ENCODE data around the gene KCNK1.

The KCNK1 gene

GRCh38 chr1:233657466-233657865, 43.6 kb downstream of the KCNK1 start:
- H3K4me2 ChIP-seq (ENCODE audit: low read length), result no peak overlapping the region
- H3K79me1 ChIP-seq (ENCODE audit: low read length), result no peaks in the 10 kb centered on the region
- H2AK5ac ChIP-seq (ENCODE audit: low read length), result no peak overlapping the region
- H3K36me3 ChIP-seq (ENCODE audit: control insufficient read depth in 1 of 2, insufficient read depth in 2 of 2, low read length in 2 of 2), result peaks cover 0 to 5% of the 10 kb centered on the region in 2 experiments
- no peak overlapping the region for H3K9ac ChIP-seq (ENCODE audit: low read length)
- no peak overlapping the region for H4K8ac ChIP-seq (ENCODE audit: low read depth, low read length)
- no peak overlapping the region for H2BK120ac ChIP-seq (ENCODE audit: insufficient read depth, low read length, poor library complexity)
- no CpG with 5 or more reads among the region's 2 CpGs for WGBS (ENCODE audit: extremely low coverage, insufficient coverage, insufficient read length)
- no peak for DNase-seq
- H3K27me3 ChIP-seq (ENCODE audit: insufficient read depth, low read length), result no peaks in the 10 kb centered on the region
- no peak overlapping the region for H2BK5ac ChIP-seq (ENCODE audit: low read depth, low read length, poor library complexity)
- H3K4me1 ChIP-seq (ENCODE audit: control insufficient read depth in 1 of 2, insufficient read depth in 2 of 2, low read length in 2 of 2), result peaks cover 5 to 21% of the 10 kb centered on the region in 2 experiments
- H3K4me3 ChIP-seq (ENCODE audit: low read depth, low read length), result no peak overlapping the region
- no peak overlapping the region for H2BK12ac ChIP-seq (ENCODE audit: low read length)
- no peak overlapping the region for H3K14ac ChIP-seq (ENCODE audit: low read length)
- no peak overlapping the region for H3K4ac ChIP-seq (ENCODE audit: low read depth, low read length)
- no peak overlapping the region for H4K91ac ChIP-seq (ENCODE audit: low read depth, low read length)
- H3K9me3 ChIP-seq (ENCODE audit: insufficient read depth, low read depth, low read length), result peaks cover 2% of the 10 kb centered on the region
- no peak overlapping the region for H3K18ac ChIP-seq (ENCODE audit: low read length)
- H2AFZ ChIP-seq (ENCODE audit: insufficient read depth, low read length, poor library complexity), result no peak overlapping the region
- H3K23ac ChIP-seq (ENCODE audit: low read length), result no peak overlapping the region
- H3K27ac ChIP-seq (ENCODE audit: low read depth, low read length), result no peak overlapping the region
- H3K79me2 ChIP-seq (ENCODE audit: control insufficient read depth, insufficient read depth, low read length, poor library complexity), result no peaks in the 10 kb centered on the region
- no peak overlapping the region for H4K12ac ChIP-seq (ENCODE audit: low read depth, low read length)

DNA sequence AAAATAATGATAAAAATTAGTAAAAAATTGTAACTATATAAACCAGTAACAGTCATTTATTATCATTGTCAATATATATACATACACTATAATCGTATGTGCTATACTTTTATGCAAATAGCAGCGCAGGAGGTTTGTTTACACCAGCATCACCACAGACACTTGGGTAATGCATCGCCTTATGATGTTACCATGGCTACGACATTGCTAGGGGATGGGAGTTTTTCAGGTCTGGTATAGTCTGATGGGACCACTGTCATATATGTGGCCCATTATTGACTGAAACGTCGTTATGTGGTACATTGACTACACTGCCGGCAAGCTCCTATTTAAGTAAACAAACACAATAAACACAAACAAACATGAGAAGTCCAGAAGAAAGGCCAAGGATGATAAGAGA, 45.6 kb downstream of the KCNK1 start:
- H3K36me3 ChIP-seq (ENCODE audit: control insufficient read depth in 1 of 2, insufficient read depth in 2 of 2, low read length in 2 of 2), result peaks cover 0 to 5% of the 10 kb centered on the region in 2 experiments
- H3K4me3 ChIP-seq (ENCODE audit: low read depth, low read length), result no peak overlapping the region

GRCh38 chr1:233661376-233662159, 47.7 kb downstream of the KCNK1 start:
- no peaks in the 10 kb centered on the region for H3K79me1 ChIP-seq (ENCODE audit: low read length)
- no peak overlapping the region for H2AK5ac ChIP-seq (ENCODE audit: low read length)
- H2BK5ac ChIP-seq (ENCODE audit: low read depth, low read length, poor library complexity), result no peak overlapping the region
- no CpG with 5 or more reads among the region's 11 CpGs for WGBS (ENCODE audit: extremely low coverage, insufficient coverage, insufficient read length)
- H3K27ac ChIP-seq (ENCODE audit: low read depth, low read length), result no peak overlapping the region
- no peak overlapping the region for H2AFZ ChIP-seq (ENCODE audit: insufficient read depth, low read length, poor library complexity)
- no peak overlapping the region for H3K23ac ChIP-seq (ENCODE audit: low read length)
- H3K36me3 ChIP-seq (ENCODE audit: control insufficient read depth in 1 of 2, insufficient read depth in 2 of 2, low read length in 2 of 2), result peaks cover 2 to 7% of the 10 kb centered on the region in 2 experiments
- H4K12ac ChIP-seq (ENCODE audit: low read depth, low read length), result no peak overlapping the region
- H3K4me2 ChIP-seq (ENCODE audit: low read length), result no peak overlapping the region
- H3K79me2 ChIP-seq (ENCODE audit: control insufficient read depth, insufficient read depth, low read length, poor library complexity), result no peaks in the 10 kb centered on the region
- H3K9me3 ChIP-seq (ENCODE audit: insufficient read depth, low read depth, low read length), result peaks cover 2% of the 10 kb centered on the region
- H4K8ac ChIP-seq (ENCODE audit: low read depth, low read length), result no peak overlapping the region
- no peak overlapping the region for H3K4ac ChIP-seq (ENCODE audit: low read depth, low read length)
- no peak for DNase-seq
- no peak overlapping the region for H2BK12ac ChIP-seq (ENCODE audit: low read length)
- no peaks in the 10 kb centered on the region for H3K27me3 ChIP-seq (ENCODE audit: insufficient read depth, low read length)
- H3K14ac ChIP-seq (ENCODE audit: low read length), result no peak overlapping the region
- no peak overlapping the region for H3K18ac ChIP-seq (ENCODE audit: low read length)
- H3K9ac ChIP-seq (ENCODE audit: low read length), result no peak overlapping the region
- peaks cover under 1 to 1% of the 10 kb centered on the region in 2 experiments for H3K4me1 ChIP-seq (ENCODE audit: control insufficient read depth in 1 of 2, insufficient read depth in 2 of 2, low read length in 2 of 2)
- H4K91ac ChIP-seq (ENCODE audit: low read depth, low read length), result no peak overlapping the region
- no peak overlapping the region for H3K4me3 ChIP-seq (ENCODE audit: low read depth, low read length)
- no peak overlapping the region for H2BK120ac ChIP-seq (ENCODE audit: insufficient read depth, low read length, poor library complexity)

More for the DNA sequence above, 45.6 kb downstream of the KCNK1 start:
- Histone ChIP-seq H3K79me2 (ENCODE audit: control insufficient read depth, insufficient read depth, low read length, poor library complexity) (no peaks in the 10 kb centered on the region), H3K9me3 (ENCODE audit: insufficient read depth, low read depth, low read length) (peaks cover 2% of the 10 kb centered on the region), H3K27ac (ENCODE audit: low read depth, low read length) (no peak overlapping the region), H2BK120ac (ENCODE audit: insufficient read depth, low read length, poor library complexity) (no peak overlapping the region), H3K14ac (ENCODE audit: low read length) (no peak overlapping the region), H3K18ac (ENCODE audit: low read length) (no peak overlapping the region), H2BK12ac (ENCODE audit: low read length) (no peak overlapping the region), H3K4me2 (ENCODE audit: low read length) (no peak overlapping the region), H4K12ac (ENCODE audit: low read depth, low read length) (no peak overlapping the region), H2AK5ac (ENCODE audit: low read length) (no peak overlapping the region), H2AFZ (ENCODE audit: insufficient read depth, low read length, poor library complexity) (no peak overlapping the region), H3K9ac (ENCODE audit: low read length) (no peak overlapping the region), H3K79me1 (ENCODE audit: low read length) (no peaks in the 10 kb centered on the region), H4K8ac (ENCODE audit: low read depth, low read length) (no peak overlapping the region), H3K4me1 (ENCODE audit: control insufficient read depth in 1 of 2, insufficient read depth in 2 of 2, low read length in 2 of 2) (peaks cover 5 to 15% of the 10 kb centered on the region in 2 experiments), H3K23ac (ENCODE audit: low read length) (no peak overlapping the region), H3K27me3 (ENCODE audit: insufficient read depth, low read length) (no peaks in the 10 kb centered on the region), H4K91ac (ENCODE audit: low read depth, low read length) (no peak overlapping the region), H3K4ac (ENCODE audit: low read depth, low read length) (no peak overlapping the region), H2BK5ac (ENCODE audit: low read depth, low read length, poor library complexity) (no peak overlapping the region)
- DNase-seq, result no peak
- WGBS (ENCODE audit: extremely low coverage, insufficient coverage, insufficient read length), result no CpG with 5 or more reads among the region's 7 CpGs

- Histone ChIP-seq H2BK120ac (ENCODE audit: insufficient read depth, low read length, poor library complexity) (no peak overlapping the region), H3K9me3 (ENCODE audit: insufficient read depth, low read depth, low read length) (peaks cover 3% of the 10 kb centered on the region), H3K9ac (ENCODE audit: low read length) (no peak overlapping the region), H3K79me1 (ENCODE audit: low read length) (no peaks in the 10 kb centered on the region), H2AK5ac (ENCODE audit: low read length) (no peak overlapping the region), H3K79me2 (ENCODE audit: control insufficient read depth, insufficient read depth, low read length, poor library complexity) (no peaks in the 10 kb centered on the region), H4K91ac (ENCODE audit: low read depth, low read length) (no peak overlapping the region), H3K18ac (ENCODE audit: low read length) (no peak overlapping the region), H3K14ac (ENCODE audit: low read length) (no peak overlapping the region), H2BK12ac (ENCODE audit: low read length) (no peak overlapping the region), H4K8ac (ENCODE audit: low read depth, low read length) (no peak overlapping the region), H2AFZ (ENCODE audit: insufficient read depth, low read length, poor library complexity) (no peak overlapping the region), H3K27ac (ENCODE audit: low read depth, low read length) (no peak overlapping the region), H3K4me1 (ENCODE audit: control insufficient read depth in 1 of 2, insufficient read depth in 2 of 2, low read length in 2 of 2) (no peaks in the 10 kb centered on the region), H2BK5ac (ENCODE audit: low read depth, low read length, poor library complexity) (no peak overlapping the region), H3K27me3 (ENCODE audit: insufficient read depth, low read length) (no peaks in the 10 kb centered on the region), H3K4me2 (ENCODE audit: low read length) (no peak overlapping the region), H3K36me3 (ENCODE audit: control insufficient read depth in 1 of 2, insufficient read depth in 2 of 2, low read length in 2 of 2) (peaks cover 3 to 8% of the 10 kb centered on the region in 2 experiments), H3K23ac (ENCODE audit: low read length) (no peak overlapping the region), H3K4ac (ENCODE audit: low read depth, low read length) (no peak overlapping the region), H3K4me3 (ENCODE audit: low read depth, low read length) (no peak overlapping the region), H4K12ac (ENCODE audit: low read depth, low read length) (no peak overlapping the region)
- WGBS (ENCODE audit: extremely low coverage, insufficient coverage, insufficient read length), result no CpG with 5 or more reads among the region's 8 CpGs
- DNase-seq, result no peak
These were observed 48.8 kb downstream of the KCNK1 start for GRCh38 chr1:233662575-233663304.
